ENCODE data around the gene CCSER1.
"Not testable (repeated sequence)": the region's sequence is repeated elsewhere in the genome, so short reads cannot be mapped to it uniquely, and the experiment has no call there.

Gene CCSER1

DNA sequence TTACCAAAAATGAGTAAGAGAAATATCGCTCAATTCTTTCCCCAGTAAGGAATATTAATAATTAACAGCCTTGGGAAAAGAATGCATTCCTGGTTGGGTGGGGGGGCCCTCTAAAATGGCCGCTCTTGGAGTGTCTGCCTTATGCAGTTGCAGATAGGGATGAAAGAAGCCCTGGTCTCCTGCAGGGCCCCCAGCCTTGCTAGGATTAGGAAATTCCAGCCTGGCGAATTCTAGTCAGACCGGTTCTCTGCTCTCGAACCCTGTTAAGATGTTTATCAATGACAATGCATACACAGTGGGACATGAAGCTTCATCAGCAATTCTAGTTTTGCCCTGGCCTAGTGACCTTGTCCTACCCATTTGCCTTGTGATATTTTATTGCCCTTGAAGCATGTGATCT lies 1128.8 kb downstream of the CCSER1 start:
- no peak for DNase-seq (ENCODE audit: low read depth in 1 of 2, low spot score in 1 of 2)

DNA sequence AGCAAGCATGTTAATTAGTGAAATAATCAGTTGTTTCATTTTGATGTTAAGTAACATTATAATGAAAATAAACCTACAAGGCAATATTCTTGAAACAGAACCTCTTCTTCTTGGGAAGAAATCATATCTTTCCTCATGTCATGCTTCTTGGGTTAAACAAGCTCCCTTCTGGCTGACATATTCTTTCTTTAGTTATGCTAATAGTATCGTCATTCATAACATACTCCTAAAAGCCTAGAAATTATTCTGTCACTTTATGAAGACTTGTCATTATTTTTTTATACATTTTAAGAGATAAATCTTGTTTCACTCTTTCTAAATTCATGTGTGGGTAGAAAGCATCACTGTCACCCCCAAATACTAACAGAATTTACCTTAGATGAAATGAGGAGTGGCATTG lies 1129.6 kb downstream of the CCSER1 start:
- DNase-seq (ENCODE audit: low read depth in 1 of 2, low spot score in 1 of 2): no peak

DNA sequence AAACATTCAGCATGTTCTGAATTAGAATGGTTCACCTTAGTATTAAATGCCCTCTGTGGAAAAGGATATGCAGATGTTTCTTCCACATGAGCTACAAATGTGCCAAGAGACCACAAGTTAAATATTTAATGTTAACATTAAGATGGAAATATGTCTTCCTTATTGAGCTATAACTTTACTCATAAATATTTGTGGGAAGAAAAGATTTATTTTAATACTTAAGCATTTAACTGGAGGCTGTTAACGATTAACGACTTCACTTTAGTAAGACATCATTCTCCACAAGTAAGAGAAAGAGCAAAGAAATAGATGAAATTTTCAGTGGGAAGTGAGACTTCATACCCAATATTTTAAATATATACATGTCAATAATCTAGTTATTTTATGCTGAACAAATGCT lies 1130.5 kb downstream of the CCSER1 start:
- no peak for DNase-seq (ENCODE audit: low read depth in 1 of 2, low spot score in 1 of 2)

DNA sequence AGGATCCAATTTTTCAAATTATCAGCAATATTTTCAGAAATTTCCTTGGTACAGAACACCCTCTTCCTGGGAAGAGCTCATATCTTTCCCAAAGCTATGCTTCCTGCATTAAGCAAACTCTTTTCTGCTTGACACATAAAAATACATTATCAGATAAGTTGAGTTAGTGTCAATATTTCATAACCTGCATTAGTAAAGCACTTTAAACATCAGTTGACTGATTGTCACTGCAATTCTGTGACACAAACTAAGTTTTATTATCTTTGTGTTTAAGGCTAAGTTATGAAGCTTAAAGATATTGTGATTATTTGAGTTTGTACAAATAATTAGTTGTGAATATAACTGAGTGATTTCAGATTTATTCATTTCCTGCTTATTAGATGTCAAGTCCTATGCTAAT lies 1131.1 kb downstream of the CCSER1 start:
- no peak for DNase-seq (ENCODE audit: low read depth in 1 of 2, low spot score in 1 of 2)

DNA sequence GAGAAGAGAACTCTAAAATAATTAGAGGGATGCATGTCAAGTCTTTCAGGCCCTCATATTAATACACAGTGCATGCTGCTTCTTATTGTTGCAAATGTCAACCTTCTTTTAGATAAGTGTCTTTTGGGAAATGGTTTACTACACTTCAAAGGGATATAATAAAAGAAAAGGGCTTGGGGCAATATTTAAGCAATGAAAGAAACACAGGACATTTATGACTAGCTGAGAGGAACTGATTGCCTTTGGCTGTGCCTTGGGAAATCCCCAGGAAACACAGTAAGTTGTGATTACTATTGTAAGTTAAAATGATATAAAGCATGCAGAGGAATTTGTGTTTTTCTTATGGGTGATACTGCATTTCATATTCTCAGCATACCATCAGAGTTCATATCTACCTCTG lies 1140.3 kb downstream of the CCSER1 start:
- no peak for DNase-seq (ENCODE audit: low read depth in 1 of 2, low spot score in 1 of 2)

DNA sequence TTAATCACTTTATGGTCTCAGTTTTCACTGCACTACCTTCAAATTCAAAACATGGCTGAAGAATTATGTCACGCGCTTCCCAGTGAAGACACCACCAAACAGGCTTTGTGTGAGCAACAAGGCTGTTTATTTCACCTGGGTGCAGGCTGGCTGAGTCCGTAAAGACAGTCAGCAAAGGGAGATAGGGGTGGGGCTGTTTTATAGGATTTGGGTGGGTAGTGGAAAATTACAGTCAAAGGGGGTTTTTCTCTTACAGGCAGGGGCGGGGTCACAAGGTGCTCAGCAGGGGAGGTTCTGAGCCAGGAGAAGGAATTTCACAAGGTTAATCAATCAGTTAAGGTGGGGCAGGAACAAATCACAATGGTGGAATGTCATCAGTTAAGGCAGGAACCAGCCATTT lies 1141.3 kb downstream of the CCSER1 start:
- not testable (repeated sequence) for DNase-seq (ENCODE audit: low read depth in 1 of 2, low spot score in 1 of 2)

DNA sequence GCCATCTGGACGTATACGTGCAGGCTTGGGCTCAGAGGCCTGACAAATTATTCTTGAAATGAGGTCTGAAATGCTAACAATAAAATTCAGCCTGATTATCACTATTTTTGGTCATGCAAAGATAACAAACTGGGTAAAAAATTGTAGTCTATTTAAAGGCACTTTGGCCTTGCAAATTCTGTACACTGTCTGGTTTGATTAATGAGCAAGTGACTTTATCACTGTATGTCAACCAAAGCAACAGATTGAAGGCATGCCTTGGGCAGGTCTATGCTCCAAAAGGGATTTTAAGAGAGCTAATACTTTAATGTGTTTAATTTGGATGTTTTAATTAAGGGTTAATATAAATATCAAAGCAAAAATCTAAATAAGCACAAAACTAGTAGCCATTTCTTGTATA lies 1141.7 kb downstream of the CCSER1 start:
- no peak for DNase-seq (ENCODE audit: low read depth in 1 of 2, low spot score in 1 of 2)

DNA sequence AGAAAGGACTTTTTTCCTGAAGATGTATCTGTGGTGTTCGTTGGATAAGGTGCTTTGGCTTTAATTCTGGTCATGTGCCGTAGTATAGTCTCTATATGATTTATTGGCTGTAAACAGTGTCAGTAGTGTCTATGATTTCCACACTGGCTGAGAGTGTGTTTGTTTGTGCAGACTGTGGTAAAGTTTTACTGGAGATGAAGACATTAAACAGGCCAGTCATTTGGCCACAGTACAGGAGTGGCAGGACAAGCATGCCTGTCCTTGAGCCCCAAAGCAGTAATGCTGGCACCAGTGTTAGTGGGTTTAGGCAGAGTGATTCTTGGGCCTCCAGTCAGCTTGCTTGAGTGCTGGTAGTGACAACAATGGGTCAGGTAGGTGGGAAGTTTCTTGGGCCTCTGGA lies 1152.7 kb downstream of the CCSER1 start:
- no peak for DNase-seq (ENCODE audit: low read depth in 1 of 2, low spot score in 1 of 2)

DNA sequence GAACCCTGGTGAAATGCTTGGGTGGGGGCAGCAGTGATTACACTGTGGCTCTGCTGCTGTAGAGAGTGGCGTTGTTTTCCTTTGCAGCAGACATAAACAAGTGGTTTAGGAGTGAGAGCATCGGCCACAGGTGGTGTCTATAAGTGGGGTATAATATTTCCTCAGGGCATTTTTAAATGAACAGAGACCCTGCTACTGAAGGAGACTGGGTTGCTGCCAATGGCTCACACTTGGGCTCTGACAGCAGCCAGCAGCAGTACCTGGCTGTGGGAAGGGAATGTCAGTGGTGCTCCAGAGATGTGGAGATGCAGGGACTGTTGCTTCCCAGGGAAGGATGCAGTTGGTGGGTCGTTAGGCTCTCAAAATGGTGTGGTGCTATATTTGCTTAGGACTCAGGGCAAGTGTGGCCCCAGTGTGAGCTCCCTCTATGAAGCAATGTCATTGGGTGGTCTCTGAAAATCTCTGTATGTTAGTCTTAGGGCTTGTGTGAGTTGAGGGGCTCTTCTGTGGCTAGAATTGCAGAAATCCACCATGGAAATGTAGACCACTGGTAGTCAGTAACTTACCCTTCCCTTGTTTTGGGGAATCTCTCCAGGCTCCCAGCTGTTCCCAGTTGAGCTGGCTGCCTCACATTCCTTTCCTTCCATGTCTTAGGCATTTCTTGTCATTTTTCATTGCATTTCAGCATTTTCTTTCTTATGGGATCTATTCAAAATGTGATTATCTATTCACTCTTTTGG lies 1153.5 kb downstream of the CCSER1 start:
- DNase-seq (ENCODE audit: low read depth in 1 of 2, low spot score in 1 of 2): no peak

DNA sequence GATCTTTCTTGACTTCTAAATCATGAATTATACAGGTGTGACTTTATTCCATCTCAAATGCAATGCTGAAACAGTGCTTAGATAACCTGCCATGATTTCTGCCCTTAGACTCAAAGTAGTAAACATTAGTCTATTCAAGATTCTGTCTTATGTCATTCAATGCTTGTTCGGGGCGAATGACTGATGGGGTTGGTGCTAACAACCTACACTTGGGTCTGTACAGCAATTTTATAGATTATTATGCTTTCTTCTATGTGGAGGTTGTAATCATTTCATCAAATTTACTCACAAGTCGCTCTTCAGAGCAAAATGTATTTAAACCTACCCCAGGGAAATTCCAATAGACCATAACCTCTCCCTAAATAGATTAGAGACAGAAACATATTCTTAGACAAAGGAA lies 1155.0 kb downstream of the CCSER1 start:
- no peak for DNase-seq (ENCODE audit: low read depth in 1 of 2, low spot score in 1 of 2)

DNA sequence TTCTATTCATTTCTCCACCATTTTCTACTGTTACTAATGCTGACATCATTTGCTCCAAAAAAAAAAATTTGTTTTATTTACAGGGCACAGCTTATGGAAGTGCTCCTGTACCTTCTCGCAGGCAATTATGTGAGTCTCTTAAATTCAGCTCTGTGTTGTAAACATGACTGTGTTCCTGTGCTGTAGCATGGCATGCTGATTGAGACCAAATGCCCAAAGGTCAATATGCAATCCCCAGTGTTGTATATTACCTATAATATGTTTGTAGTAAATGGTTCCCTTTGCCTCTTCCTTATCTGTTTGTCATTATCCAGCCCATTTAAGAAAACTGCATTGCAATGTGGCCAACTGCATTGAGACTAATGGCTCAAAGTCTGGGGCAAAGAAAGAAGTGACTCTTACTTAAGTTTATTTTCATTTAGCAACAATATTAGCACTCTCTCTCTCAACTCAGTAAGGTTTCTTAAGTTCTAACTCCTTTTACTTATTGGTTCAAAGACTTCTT lies 1156.6 kb downstream of the CCSER1 start:
- no peak for DNase-seq (ENCODE audit: low read depth in 1 of 2, low spot score in 1 of 2)

DNA sequence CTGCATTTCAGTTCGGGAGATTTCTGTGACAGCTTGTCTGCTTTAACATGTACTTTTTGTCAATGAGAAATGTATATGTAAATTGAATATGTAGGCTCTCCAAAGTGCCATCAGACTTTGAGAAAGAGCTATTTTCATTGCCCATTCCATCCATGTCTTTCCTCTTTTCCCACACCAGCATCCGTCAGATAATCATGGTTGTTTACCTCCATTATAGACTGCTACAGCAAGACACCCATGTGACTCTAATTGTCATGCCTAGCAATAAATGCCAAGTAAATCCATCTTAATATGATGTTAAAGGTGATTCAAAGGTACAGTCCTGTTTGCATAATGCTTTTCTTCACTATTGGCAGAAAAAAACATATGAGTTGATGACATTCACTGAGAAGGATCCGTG lies 1157.3 kb downstream of the CCSER1 start:
- DNase-seq (ENCODE audit: low read depth in 1 of 2, low spot score in 1 of 2): no peak

DNA sequence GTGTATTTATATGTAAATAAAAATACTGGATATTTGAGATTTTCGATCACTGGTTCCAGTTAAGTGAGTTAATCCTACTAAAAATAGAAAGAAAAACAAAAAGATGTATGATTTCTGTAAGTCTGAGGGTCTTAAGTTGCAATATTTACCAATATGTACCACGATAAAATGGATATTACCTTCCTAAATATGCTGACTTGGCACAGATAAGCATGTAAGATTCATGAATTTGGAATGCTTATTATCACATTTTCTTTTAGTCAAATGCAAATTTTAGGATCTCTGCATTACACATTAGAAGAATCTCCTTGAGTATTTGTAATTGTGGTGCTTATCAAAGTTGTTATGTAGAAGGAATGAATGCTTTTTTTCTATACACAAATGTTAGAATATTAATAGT lies 1158.3 kb downstream of the CCSER1 start:
- no peak for DNase-seq (ENCODE audit: low read depth in 1 of 2, low spot score in 1 of 2)

DNA sequence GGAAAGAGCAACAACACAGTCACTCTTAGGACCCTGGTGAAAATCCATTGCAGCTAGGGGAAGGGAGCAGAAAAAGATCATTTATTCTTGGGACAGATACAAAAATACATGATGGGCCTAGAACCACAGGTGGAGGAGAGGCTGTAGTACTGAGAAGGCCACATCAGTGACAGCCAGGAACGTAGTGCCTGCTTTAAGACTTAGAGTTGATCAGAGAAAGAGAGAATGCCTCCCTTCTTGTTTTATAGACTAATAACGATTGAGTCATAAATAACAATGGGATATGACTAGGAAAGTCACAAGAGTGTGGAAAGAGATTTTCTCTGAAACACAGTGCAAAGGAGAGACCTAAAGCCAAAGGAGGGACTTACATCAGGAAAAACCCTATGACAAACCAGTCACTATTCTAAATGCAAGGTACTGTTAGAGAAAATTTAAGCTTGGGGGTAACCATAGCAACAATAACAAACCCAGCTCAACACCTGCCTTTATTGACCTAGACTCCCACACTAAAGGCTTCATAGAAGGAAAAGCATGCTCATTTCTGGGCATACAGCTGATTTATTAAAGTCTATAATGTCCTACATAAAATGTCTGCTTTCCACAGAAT lies 1161.6 kb downstream of the CCSER1 start:
- no peak for DNase-seq (ENCODE audit: low read depth in 1 of 2, low spot score in 1 of 2)

DNA sequence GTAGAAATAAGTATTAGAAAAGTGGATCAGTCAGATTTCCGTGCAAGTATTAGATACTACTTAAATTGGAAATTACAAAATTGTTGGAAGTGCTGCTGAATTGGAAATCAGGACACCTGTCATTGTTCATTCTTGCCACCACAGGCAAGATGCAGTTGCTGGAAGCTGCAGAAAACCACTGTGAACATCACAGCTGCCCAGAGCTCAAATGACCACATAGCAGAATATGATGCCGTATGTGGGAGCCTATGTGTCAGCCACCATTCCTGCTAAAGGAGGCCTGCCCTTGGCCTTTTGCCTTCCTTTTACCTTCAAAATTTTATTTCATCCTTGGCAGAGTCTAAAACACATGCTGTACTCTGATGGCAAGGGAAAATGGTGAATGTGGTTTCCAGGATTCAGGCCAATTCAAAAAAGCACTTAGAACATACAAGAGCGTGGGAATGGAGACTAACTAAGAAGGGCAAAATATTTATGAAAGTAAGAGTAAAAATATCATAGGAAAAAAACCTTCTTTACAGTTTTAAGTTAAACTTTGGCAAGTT lies 1171.0 kb downstream of the CCSER1 start:
- DNase-seq (ENCODE audit: low read depth in 1 of 2, low spot score in 1 of 2): no peak

DNA sequence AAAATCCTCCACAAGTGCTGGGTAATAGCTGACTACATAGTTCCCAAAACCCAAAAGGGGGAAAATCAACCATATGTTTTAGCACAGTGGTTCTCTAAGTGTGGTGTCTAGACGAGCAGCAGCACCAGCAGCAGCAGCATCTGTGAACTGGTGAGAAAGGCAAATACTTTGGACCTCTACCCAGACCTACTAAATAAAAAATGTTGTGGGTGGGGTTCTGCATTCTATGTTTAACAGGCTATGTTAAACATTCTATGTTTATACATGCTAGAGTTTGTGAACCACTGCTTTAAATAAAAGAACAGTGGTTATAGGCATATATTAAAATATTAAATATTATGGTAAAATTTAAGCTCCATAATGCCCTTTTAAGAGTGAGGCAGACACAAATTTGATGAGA lies 1171.6 kb downstream of the CCSER1 start:
- no peak for DNase-seq (ENCODE audit: low read depth in 1 of 2, low spot score in 1 of 2)

DNA sequence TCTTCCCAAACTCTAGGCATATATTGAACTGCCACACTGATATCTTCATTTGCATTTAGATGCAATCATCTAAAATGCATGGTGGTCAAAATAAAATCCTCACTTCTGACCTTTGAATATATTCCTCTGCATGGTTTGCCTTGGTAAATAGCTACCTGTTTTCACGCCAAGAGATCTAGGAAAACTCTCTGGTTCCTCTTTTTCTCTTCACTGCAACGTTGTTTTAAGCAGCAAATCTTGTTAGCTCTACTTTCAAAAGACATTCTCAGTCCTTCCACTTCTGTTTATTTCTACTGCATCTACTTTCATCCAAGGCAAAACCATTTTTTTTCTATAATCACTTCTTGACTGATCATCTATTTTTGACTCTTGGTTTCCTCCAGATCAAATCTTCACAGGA lies 1174.9 kb downstream of the CCSER1 start:
- no peak for DNase-seq (ENCODE audit: low read depth in 1 of 2, low spot score in 1 of 2)

DNA sequence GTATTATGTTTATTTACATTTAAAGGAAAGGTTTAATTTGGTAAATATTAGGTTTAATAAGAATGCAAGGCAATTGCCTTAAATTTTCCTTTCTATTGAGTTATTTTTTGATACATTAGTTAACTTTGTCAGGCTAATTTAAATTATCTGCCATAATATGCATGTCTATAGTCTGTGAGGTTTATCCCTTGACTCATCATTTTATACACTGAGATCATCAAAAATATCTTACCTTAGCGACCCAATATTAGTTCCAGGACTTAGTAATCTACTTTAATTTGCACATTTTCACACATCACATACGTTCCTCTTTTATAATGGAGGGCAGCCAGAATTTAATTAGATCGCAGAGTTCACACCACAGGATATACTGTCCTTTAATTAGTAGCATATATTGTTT lies 1177.1 kb downstream of the CCSER1 start:
- DNase-seq (ENCODE audit: low read depth in 1 of 2, low spot score in 1 of 2): no peak

DNA sequence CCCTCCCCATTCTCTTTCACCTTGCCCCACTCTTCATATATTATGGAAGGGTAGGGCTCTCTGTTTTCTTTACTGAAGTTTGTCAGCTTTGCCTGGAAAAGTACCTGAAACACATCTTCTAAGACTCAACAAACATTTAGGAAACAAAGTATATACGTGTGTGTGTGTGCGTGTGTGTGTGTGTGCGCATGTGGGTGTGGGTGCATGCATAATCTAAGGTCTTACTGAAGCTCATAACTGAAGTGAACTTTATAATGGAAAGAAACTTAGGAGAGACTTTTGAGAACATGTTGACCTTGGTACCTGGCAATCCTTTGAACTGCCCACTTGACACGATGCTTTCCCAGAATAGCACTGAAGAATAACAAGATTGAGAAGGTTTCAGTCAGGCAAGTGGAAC lies 1190.2 kb downstream of the CCSER1 start:
- no peak for DNase-seq (ENCODE audit: low read depth in 1 of 2, low spot score in 1 of 2)

DNA sequence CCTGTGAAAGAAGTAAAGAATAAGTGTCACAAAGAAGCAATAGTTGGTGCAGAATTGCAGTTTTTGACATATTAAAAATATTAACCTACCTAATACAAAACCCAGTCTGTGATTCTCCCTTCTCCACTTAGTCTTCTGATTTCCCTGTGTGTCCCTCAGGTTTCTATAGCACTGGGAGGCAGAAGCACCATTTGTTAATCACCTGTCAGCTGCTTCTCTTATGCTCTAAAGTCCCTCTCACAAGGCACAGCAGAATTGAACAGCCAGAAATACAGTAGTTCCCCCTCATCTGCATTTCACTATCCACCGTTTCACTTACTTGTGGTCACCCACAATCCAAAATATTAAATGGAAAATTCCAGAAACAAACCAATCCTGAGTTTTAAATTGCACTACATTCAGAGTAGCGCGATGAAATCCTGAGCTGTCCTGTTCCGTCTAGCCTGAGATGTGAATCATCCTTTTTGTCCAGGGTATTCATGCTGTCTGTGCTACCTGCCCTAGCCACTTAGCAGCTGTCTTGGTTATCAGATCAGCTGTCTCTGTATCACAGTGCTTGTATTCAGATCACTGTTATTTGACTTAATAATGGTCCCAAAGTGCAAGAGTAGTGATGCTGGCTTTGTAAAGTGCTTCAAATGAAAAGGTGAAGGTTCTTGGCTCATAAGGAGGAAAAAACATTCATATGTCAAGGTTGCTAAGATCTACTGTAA lies 1192.5 kb downstream of the CCSER1 start:
- DNase-seq (ENCODE audit: low read depth in 1 of 2, low spot score in 1 of 2): no peak

DNA sequence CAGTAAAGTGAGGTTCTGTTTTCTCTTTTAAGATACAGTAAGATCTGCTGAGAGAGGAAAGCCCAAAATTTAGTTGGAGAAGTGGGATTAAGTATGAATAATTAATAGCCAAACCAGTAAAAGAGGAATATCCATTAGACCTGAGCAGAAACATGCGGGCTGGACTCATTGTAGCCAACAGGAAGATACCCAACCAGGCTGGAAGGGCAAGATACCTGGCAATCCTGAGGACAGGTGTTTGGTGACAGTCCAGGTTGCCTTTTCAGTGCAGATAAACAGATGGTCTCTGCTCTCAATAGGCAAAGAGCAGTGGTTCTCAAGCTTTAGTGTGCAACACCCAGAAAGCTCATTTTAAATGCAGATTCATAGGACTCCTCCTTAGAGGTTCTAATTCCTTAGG lies 1195.8 kb downstream of the CCSER1 start:
- DNase-seq (ENCODE audit: low read depth in 1 of 2, low spot score in 1 of 2): no peak

DNA sequence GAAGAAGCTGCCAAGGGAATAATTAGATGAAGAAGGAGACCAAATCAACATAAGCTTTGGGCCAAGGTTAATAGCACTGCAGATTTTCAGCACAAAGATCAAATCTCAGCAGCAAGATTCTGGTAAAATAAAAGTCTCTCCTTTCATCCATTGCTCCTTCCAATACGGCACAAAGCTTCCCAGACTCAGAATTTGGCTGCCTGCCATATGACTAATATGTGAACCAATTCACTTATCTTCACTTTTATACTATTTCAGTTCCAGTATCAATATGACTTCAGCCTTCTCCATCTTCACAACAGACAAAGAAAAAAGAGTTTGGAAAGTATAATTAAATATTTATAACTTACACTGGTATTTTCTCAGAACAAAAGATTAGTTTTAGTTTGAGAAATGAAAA lies 1198.3 kb downstream of the CCSER1 start:
- DNase-seq (ENCODE audit: low read depth in 1 of 2, low spot score in 1 of 2): no peak

Data from activated CD4-positive, alpha-beta T cell treated with anti-CD3 and anti-CD28 coated beads, Interleukin-2, amount 50 U/mL, for 24 hours (primary cell).